Endothelial cell of umbilical vein (primary cell): ENCODE data around the gene TENM4.

Experiments used
- CTCF ChIP-seq, 2 donors: IDR thresholded peaks; 1 replicate in 1 of 2; 2 replicates in 1 of 2; pipeline ENCODE4 v1.5.1; 2011; ENCODE audit warnings: low read length in 2 of 2, mild to moderate bottlenecking in 2 of 2, moderate library complexity in 2 of 2, control low read depth in 1 of 2, inconsistent platforms in 1 of 2, low read depth in 1 of 2; ENCODE audit not compliant: insufficient read depth in 1 of 2; ENCODE audit errors: extremely low read depth in 1 of 2
- EZH2 ChIP-seq: IDR thresholded peaks from 2 replicates; pipeline ENCODE4 v1.6.1; 2012; ENCODE audit warnings: borderline replicate concordance, low read depth, mild to moderate bottlenecking, moderate library complexity, low read length, inconsistent platforms; ENCODE audit not compliant: severe bottlenecking
- FOS ChIP-seq: IDR thresholded peaks from 2 replicates; pipeline ENCODE4 v1.6.1; 2011; ENCODE audit warnings: mild to moderate bottlenecking, low read length, moderate library complexity, borderline replicate concordance; ENCODE audit not compliant: insufficient read depth
- JUN ChIP-seq: IDR thresholded peaks from 2 replicates; pipeline ENCODE4 v1.6.1; 2011; ENCODE audit warnings: borderline replicate concordance, low read depth; ENCODE audit not compliant: insufficient read length, insufficient read depth
- POLR2A ChIP-seq: IDR thresholded peaks from 2 replicates; pipeline ENCODE4 v1.6.1; 2012; ENCODE audit warnings: low read depth, mild to moderate bottlenecking, control low read depth, low read length
- POLR2AphosphoS5 ChIP-seq: IDR thresholded peaks from 2 replicates; pipeline ENCODE4 v1.6.1; 2012; ENCODE audit warnings: low read depth, mild to moderate bottlenecking, control low read depth, low read length, moderate library complexity; ENCODE audit not compliant: insufficient read depth

GRCh38 chr11:78825591-78826020, 615.2 kb downstream of the TENM4 start:
- TF ChIP-seq CTCF (IDR thresholded peaks at IDR 0.05; ENCODE audit: extremely low read depth in 1 of 2, insufficient read depth in 1 of 2, low read depth in 1 of 2, low read length in 2 of 2) (no peak), FOS (no peak), EZH2 (no peak), POLR2A (no peak), JUN (no peak), POLR2AphosphoS5 (no peak)
